Measurements from ENCODE around the gene CMSS1.

DNA sequence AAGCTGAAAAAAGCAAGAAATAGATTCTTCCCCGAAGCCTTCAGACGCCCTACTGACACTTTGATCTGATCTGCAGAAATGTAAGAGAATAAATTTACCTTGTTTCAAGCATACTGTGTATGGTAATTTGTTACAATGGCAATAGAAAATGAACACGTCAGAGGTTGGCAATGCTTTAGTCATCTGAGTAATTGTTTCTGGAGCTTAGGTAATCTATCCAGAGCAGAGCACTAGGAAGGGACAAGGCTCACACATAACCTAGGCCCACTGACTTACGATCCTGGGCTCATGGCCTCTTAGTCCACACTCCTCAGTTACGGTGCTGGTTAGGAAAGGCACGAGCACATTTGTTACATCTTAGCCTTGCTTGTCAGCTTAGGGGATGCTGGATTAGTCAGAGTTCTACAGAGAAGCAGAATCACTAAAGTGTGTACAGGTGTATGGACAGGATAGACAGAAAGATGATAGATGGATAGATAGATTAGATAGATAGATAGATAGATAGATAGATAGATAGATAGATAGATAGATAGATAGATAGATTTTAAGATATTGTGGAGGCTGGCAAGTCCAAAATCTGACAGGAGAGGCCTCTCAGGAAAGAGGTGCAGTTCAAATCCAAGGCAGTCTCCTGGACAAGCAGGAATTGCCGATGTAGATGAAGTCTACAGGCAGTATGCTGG, 396.4 kb downstream of the CMSS1 start:
- TF ChIP-seq, protein P1, sequence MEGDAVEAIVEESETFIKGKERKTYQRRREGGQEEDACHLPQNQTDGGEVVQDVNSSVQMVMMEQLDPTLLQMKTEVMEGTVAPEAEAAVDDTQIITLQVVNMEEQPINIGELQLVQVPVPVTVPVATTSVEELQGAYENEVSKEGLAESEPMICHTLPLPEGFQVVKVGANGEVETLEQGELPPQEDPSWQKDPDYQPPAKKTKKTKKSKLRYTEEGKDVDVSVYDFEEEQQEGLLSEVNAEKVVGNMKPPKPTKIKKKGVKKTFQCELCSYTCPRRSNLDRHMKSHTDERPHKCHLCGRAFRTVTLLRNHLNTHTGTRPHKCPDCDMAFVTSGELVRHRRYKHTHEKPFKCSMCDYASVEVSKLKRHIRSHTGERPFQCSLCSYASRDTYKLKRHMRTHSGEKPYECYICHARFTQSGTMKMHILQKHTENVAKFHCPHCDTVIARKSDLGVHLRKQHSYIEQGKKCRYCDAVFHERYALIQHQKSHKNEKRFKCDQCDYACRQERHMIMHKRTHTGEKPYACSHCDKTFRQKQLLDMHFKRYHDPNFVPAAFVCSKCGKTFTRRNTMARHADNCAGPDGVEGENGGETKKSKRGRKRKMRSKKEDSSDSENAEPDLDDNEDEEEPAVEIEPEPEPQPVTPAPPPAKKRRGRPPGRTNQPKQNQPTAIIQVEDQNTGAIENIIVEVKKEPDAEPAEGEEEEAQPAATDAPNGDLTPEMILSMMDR (IDR thresholded peaks at IDR 0.05): no peak
- no peak for TF ChIP-seq POLR2A (IDR thresholded peaks at IDR 0.05)

Data from right lobe of liver (tissue), 4 donors.